NT2/D1 (cell line): ENCODE measurements around the gene RIC8A.

ENCODE experiments used
- YY1 ChIP-seq: IDR thresholded peaks from 2 replicates; pipeline ENCODE4 v1.6.1; 2011; ENCODE audit not compliant: insufficient read length, insufficient read depth
- ZNF274 ChIP-seq: IDR thresholded peaks from 2 replicates; pipeline ENCODE4 v1.6.1; 2011; ENCODE audit warnings: mild to moderate bottlenecking, low read depth, low read length

DNA sequence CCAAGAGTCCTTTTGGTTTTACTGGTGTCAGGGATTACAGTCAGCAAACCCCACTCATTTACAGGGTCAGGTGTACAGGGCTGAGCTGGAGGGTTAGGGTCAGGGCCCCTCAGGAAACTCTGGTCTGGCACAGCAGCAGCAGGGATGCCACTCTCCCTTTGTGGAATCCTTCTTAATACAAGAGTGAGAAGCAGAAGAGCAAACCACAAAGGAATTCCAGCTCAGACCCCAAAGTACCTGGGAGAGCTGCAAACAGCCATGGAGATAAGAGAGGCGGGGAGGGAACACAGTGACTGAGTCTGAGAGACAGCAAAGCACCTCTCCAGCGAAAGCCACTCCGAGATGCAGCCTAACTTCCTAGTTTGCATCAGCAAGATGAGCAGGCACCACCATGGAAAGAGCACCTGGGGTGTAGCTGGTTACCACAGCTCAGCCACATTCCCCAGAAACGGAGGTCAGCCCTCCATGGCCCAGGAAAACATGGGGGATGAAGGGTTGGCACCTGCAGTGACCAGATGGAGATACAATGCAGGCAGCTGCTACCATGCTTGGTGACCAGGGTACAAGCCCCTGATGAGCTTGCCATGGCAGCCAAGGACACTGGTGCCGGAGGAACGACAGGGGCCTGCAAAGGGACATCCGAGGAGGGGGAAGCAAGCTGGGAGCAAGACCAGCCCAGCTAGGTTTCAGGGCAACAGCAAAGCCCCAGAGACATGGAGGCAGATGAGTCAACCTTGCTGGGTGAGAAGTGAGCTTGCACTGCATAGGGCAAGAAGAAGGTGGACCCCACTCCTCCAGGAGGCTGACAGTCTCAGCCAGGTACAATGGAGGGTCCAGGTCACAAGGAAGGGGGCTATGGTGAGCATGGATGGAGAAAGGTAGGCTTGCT, 4.2 kb upstream of the RIC8A start:
- TF ChIP-seq ZNF274 = no peak
- no peak for TF ChIP-seq YY1
